Measurements from ENCODE around the gene CCNL2.
A peak's percentile ranks its signal among the peaks of the same experiment; 100 is the strongest.

Gene CCNL2

GRCh38 chr1:1364266-1364665, 34.9 kb downstream of the CCNL2 start:
- H3K4me3 ChIP-seq (ENCODE audit: low read length), result no peak overlapping the region
- DNase-seq (ENCODE audit: low read depth), result no peak
- TF ChIP-seq, protein P1, sequence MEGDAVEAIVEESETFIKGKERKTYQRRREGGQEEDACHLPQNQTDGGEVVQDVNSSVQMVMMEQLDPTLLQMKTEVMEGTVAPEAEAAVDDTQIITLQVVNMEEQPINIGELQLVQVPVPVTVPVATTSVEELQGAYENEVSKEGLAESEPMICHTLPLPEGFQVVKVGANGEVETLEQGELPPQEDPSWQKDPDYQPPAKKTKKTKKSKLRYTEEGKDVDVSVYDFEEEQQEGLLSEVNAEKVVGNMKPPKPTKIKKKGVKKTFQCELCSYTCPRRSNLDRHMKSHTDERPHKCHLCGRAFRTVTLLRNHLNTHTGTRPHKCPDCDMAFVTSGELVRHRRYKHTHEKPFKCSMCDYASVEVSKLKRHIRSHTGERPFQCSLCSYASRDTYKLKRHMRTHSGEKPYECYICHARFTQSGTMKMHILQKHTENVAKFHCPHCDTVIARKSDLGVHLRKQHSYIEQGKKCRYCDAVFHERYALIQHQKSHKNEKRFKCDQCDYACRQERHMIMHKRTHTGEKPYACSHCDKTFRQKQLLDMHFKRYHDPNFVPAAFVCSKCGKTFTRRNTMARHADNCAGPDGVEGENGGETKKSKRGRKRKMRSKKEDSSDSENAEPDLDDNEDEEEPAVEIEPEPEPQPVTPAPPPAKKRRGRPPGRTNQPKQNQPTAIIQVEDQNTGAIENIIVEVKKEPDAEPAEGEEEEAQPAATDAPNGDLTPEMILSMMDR (conservative IDR thresholded peaks at IDR 0.05; ENCODE audit: low read length), result no peak

DNA sequence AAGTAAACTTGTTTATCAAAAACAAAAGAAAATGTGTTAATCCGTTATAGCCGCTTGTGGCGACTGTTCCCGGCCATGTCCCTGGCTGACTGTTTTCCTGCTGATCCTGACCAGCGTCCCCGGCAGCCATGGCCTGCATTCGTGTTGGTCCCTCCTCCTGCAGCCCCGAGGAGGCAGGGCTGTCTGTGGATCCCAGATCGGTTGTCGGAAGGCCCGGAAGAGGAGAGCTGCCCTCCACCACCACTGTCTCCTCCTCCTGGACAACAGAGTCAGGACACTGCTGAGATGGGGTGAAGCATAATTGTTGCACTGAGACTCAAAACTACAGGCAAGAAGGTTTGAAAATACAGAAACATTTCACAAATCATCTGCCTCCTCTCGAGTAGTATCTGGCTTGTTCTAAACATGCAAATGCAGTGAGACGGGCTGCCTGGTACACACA, 37.1 kb downstream of the CCNL2 start:
- peak overlapping the region; percentile 29 for H3K4me3 ChIP-seq (ENCODE audit: low read length)
- peak; percentile 90 for DNase-seq (ENCODE audit: low read depth)
- TF ChIP-seq, protein P1 (conservative IDR thresholded peaks at IDR 0.05; ENCODE audit: low read length), result peak; percentile 61

DNA sequence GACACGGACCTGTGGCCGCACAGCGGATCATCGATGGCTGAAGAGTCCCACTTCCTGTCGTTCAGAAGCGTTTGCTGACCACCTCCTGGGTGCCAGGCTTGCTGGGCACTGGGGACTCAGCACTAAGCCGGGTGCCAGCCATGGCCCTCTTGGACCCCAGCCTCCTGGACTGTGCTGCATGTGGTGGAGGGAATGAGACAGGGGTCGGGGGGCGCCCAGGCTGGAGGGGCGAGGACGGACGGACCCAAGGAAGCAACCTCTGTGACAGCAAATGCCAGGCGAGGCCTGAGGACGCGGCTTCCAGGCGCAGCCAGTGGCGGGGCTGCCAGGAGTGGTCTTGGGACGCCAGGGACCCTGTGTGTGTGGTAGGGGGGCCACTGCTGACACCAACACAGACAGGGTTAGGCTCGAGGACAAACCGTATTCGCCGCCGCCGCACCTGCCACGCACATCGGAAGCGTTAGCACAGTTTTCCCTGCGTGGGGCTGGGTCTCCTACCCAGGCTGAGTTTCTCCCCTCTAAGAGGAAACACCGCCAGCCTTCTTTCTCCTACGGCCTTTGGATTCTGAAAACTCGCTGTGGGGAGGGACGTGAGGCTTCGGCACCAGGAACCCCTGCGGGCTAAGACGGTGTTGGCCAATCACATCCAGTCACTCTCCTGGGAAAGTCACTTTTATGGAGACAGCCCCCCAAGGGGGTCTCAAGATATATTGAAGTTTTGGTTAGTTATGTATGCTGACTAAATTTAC, 37.7 kb downstream of the CCNL2 start:
- DNase-seq (ENCODE audit: low read depth), result no peak
- H3K4me3 ChIP-seq (ENCODE audit: low read length), result peak overlapping the region; percentile 29
- TF ChIP-seq, protein P1 (conservative IDR thresholded peaks at IDR 0.05; ENCODE audit: low read length), result no peak

DNA sequence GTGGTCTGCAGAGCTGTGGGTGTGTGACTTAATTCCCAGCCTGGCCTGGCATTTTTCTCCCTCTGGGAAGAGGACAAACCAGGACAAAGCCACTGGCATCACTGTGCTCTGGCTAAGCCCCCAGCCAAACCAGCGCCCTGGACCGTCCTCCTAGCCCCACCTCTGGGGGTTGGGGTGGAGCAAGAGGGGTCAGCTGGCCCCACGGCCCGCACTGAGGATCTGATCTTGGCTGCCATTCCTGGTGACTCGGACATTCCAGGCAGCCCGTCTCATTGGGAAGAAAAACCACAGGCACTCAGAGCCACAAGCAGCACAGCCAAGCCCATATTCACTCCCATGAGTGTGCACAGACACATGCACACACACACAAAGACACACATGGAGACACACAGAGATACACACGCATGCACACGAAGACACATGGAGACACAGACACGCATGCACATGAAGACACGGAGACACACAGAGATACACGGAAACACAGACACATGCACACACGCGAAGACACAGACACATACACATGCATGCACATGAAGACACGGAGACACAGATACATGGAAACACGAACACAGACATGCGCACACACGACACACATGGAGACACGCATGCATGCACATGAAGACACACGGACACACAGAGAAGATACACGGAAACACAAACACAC, 38.5 kb downstream of the CCNL2 start:
- peak; percentile 97 for DNase-seq (ENCODE audit: low read depth)
- peak overlapping the region; percentile 23 for H3K4me3 ChIP-seq (ENCODE audit: low read length)

DNA sequence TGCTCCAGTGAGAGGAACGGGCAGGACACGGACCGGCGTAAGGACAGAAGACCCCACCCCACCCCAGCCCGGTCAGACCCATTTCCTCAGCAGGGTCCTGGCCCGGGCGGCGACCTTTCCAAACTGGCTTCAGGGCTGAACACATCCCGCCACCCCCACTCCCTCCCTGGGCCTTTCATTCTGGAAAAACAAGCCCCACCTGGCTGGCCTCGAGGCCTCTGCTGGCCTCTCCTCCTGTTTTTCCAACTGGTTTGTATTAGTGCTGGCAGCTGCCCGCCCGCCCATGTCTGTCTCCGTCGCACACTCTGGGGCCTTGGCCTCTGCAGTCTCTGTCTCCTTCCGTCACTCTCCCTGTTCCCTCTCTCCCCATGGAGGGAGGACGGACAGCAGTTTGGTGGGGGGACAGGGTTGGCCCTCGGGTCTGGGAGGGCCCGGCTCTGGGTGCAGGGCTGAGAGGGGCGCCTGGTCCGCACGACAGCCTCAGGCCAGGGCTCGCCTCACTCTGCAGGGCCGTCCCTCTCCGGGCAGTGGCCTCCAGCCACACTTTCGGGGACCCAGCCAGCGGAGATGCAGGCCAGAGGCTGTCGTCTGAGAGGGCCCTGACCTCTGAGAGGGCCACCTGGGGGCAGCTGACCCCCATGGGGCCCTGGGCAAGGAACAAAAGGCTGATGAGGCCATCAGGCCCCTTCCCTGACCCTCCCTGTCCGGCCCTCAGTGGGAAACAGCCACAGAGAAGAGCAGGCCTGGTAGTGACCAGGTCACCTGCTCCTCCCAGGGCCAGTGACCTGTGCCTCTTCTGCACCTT, 39.3 kb downstream of the CCNL2 start:
- TF ChIP-seq, protein P1 (conservative IDR thresholded peaks at IDR 0.05; ENCODE audit: low read length), result no peak
- peak overlapping the region; percentile 93 for H3K4me3 ChIP-seq (ENCODE audit: low read length)
- peak; percentile 90 for DNase-seq (ENCODE audit: low read depth)

More for the DNA sequence above, 38.5 kb downstream of the CCNL2 start:
- TF ChIP-seq, protein P1 (conservative IDR thresholded peaks at IDR 0.05; ENCODE audit: low read length), result no peak

- TF ChIP-seq, protein P1 (conservative IDR thresholded peaks at IDR 0.05; ENCODE audit: low read length), result no peak
- DNase-seq (ENCODE audit: low read depth), result peak; percentile 88
- H3K4me3 ChIP-seq (ENCODE audit: low read length), result peak overlapping the region; percentile 93
Observed at GRCh38 chr1:1359308-1359663, 39.8 kb downstream of the CCNL2 start.
